GM12875 (cell line): ENCODE results near the gene RFLNA.

Experiments used
- H3K4me3 ChIP-seq: one replicate; pipeline ENCODE4 v1.5.1; 2011; ENCODE audit warnings: low read depth, low read length, control low read depth
- TF ChIP-seq, protein P1 (sequence below): IDR thresholded peaks from 2 replicates; pipeline ENCODE4 v1.5.1; 2011; ENCODE audit warnings: low read depth, mild to moderate bottlenecking, control low read depth, inconsistent platforms, low read length, moderate library complexity, borderline replicate concordance; ENCODE audit not compliant: insufficient read depth

The RFLNA gene

DNA sequence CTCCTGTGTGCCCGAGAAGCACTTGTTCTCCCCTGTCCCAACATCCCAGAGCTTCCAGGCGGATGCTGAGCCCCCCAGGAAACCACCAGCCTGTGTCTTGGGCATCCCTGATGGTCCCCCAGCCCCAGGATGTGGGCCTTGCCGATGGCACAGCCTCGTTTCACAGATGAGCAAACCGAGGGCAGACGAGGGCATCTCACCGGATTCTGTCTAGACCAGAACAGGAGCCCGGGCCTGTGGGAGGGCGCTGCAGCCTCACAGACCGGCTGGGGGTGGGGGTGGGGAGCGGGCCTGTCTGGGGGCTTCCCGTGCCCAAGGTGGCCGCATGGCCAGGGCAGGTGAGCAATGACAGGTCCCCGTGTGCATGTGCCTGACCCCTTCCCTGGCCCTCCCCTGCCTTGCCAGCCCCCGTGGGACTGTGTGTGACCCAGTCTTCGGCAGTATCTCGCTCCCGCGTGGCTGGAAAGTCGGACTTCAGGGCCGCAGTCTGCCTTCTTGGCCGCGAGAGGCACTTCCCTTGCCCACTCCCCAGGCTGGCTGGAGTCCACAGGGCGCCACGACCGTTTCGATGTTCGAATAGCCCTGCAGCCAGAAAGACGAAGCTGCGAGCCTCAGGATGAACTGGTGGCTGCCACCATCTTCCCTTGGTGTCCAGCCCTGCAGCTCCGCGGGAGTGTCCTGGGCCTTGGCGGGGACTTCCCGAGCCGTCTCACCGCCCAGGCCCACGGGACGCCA is 8.9 kb downstream of the RFLNA start:
- TF ChIP-seq, protein P1, sequence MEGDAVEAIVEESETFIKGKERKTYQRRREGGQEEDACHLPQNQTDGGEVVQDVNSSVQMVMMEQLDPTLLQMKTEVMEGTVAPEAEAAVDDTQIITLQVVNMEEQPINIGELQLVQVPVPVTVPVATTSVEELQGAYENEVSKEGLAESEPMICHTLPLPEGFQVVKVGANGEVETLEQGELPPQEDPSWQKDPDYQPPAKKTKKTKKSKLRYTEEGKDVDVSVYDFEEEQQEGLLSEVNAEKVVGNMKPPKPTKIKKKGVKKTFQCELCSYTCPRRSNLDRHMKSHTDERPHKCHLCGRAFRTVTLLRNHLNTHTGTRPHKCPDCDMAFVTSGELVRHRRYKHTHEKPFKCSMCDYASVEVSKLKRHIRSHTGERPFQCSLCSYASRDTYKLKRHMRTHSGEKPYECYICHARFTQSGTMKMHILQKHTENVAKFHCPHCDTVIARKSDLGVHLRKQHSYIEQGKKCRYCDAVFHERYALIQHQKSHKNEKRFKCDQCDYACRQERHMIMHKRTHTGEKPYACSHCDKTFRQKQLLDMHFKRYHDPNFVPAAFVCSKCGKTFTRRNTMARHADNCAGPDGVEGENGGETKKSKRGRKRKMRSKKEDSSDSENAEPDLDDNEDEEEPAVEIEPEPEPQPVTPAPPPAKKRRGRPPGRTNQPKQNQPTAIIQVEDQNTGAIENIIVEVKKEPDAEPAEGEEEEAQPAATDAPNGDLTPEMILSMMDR: no peak

DNA sequence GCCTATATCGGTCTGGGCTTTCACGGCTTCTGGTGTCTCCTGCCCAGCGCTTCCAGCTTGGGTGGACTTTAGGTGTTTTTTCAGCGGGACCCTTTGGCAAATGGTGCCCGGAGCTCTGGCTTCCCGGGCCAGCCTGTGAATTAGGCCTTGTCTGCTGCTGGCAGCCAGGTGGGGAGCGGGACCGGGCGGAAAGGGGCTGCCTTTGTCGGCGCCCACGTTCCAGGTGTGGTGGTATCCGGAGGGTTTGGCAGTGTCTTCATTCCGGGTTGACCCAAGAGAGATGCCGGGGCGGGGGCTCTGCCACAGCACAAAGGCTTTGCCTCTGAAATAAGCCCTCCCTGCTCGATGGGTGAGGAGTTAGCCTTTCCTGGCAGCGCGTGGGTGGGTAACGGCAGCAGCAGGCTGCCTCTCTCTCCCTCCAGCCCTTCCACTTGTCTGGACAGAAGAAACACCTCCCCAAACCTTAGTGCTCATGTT is 9.5 kb downstream of the RFLNA start:
- TF ChIP-seq, protein P1: no peak
- H3K4me3 ChIP-seq: no peak overlapping the region

More for the DNA sequence above, 8.9 kb downstream of the RFLNA start:
- no peak overlapping the region for H3K4me3 ChIP-seq

DNA sequence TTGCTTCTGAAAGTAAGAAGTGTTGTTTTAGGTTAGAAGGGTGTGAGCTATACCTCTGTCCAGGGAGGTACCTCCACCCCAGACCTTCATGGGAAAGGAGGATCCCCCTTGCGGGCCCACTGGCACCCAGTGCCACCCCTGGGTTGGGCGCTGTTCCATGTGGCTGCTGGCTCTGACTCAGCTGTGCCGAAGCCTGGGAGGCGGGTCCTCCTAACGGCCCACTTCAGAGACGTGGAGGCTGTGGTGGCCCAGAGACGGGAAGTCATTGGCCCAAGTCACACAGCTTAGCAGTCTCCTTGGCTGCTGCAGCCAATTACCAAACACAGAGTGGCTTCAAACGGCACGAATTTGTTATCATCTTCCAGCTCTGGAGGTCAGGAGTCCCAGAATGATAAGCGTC is 10.2 kb downstream of the RFLNA start:
- no peak overlapping the region for H3K4me3 ChIP-seq

DNA sequence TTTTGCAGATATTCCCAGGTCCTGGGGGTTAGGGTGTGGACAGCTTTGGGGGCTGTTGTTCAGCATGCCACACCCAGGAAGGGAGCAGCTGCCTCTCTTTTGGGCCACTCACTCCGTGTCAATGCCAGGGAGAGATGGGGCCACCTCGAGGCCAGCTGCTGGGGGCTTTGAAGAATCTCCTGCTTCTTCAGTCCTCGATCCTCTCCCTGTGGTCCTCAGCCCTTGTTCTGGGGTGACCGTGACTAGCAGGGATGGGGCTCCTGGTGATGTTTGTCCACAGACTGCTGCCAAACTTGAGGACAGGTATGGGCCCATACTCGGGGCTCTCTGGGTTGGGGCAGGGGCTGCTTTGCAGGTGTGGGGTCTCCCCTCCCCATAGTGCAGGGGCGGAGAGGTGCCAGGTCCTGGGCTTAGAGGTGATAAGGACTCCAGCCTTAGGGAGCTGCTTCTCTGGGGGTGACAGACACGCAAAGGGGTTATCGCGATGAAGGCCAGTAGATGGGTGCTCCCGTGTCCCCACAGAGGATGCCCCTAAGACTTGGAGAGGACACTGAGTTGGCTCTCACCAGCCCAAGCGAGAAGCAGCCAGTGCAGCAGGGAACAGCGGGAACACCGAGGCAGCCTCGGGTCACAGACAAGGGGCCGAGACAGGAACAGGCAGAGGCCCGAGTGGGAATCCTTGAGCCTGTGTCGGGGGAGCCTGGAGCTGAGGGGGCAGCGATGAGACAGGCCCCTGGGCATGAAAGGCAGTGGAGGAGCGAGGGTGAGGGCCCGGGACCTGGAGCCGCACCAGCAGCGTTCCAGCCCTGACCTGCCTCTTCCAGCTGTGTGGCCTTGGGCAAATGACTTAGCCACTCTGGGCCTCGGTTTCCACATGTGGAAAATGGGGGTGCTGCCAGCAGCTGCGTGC is 11.1 kb downstream of the RFLNA start:
- H3K4me3 ChIP-seq: no peak overlapping the region
- TF ChIP-seq, protein P1: no peak

More for the DNA sequence above, 10.2 kb downstream of the RFLNA start:
- TF ChIP-seq, protein P1: no peak

DNA sequence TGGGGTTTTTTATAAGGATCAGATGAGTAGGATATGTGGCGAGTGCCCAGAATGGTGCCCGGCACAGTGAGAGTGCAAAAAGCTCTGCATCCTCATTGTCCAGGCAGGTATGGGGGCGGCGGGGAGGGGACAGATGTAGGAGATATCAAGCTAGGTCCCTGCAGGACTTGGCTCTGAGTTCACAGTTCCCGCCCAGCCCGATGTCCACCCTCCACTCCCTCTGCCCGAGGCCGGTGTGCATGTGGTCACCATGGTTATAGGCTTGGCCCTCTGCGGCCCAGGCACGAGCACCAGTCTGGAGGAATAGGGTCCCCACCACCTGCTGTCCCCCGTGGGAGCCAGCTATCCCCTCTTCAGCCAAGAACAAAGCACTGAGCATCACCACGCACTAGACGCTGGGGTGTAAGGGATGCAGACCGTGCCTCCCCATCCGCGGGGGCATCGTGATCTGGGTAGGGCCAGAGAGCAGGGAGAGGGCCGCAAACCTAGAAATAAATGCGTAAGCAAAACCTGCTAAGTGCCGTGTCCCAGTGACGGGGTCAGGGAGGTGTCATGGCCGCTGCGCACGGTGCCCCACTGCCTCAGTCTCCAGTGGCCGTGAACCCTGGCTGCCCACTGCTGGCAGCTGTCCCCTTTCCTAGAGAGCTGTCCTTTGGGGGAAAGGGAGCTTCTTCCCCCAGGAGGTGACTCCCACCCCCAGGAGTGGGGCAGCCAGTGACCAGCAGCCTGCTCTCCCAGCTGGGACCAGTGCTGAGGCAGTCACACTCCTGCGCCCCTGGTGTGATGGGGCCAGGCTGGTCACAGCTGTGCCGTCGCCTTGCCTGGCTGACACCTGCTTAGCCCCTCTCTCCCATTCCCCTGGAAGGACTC is 12.0 kb downstream of the RFLNA start:
- TF ChIP-seq, protein P1: no peak
- H3K4me3 ChIP-seq: no peak overlapping the region

DNA sequence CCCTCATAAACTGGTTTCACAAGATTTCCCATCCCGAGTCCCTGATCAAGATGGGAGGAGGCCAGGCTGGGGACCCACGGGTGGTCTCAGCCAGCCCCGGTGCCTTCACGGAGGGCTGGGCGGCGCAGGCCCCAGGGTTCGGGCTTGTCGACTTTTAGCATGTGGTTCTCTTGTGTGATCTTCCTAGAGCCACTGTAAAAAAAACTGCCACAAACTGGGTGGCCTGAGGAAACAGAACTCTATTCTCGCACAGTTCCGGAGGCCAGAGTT is 12.6 kb downstream of the RFLNA start:
- TF ChIP-seq, protein P1: no peak
- H3K4me3 ChIP-seq: no peak overlapping the region
